Activated B cell treated with CpG ODN at 0.5 μM for 24 hours (primary cell): Measurements from ENCODE around the gene BRAT1. TPM values are rescaled to one million over a fixed set of nuclear protein-coding genes. Genes with fewer than 3 reads are reported as not detected.

Experiments used
- ATAC-seq: fragments of 200-7000 bp; cut with Tn5 transposase; one replicate; pipeline ENCODE4 v1.10.0; 2021; ENCODE audit warnings: low read depth, mild to moderate bottlenecking, moderate library complexity
- CTCF ChIA-PET: fragments of 350-600 bp; sonication (Branson Sonifier 250); formaldehyde crosslinking; loops from one replicate; lab custom pipeline; 2021; ENCODE audit warnings: antibody characterized with exemption; lab: Charles Lee
- POLR2A ChIA-PET: fragments of 350-600 bp; sonication (Branson Sonifier 250); formaldehyde crosslinking; loops from one replicate; lab custom pipeline; 2021; ENCODE audit warnings: antibody characterized with exemption; lab: Charles Lee
- DNase-seq: peaks from one replicate; pipeline ENCODE4 v3.0.0; 2022
- H3K27ac Mint-ChIP-seq: one replicate; pipeline ENCODE4 v1.8.0; 2020; ENCODE audit warnings: mixed read lengths
- H3K27me3 Mint-ChIP-seq: one replicate; pipeline ENCODE4 v1.8.0; 2021; ENCODE audit warnings: mixed read lengths
- H3K36me3 Mint-ChIP-seq: one replicate; pipeline ENCODE4 v1.8.0; 2021; ENCODE audit warnings: low read depth, mixed read lengths
- H3K4me1 Mint-ChIP-seq: one replicate; pipeline ENCODE4 v1.8.0; 2021; ENCODE audit warnings: mixed read lengths
- H3K4me3 Mint-ChIP-seq: one replicate; pipeline ENCODE4 v1.8.0; 2020; ENCODE audit warnings: mild to moderate bottlenecking, mixed read lengths
- H3K9me3 Mint-ChIP-seq: one replicate; pipeline ENCODE4 v1.8.0; 2020; ENCODE audit warnings: mixed read lengths
- intact Hi-C: fragments of 100-400 bp; cut with micrococcal nuclease; formaldehyde crosslinking; loops from one replicate; pipeline ENCODE4 v1.15.1; 2024
- total RNA-seq: library from RNA; stranded (reverse); gene quantifications from 2 replicates; pipeline ENCODE4 v1.2.3, GENCODE V29; 2022
- TF ChIP-seq, protein P1 (sequence below): fragments of 200-600 bp; IDR thresholded peaks from one replicate; pipeline ENCODE4 v1.8.0; 2022; ENCODE audit warnings: antibody characterized with exemption, mild to moderate bottlenecking

The BRAT1 gene
- total RNA-seq, 1 donor from 2014 or later: 31.7 TPM

DNA sequence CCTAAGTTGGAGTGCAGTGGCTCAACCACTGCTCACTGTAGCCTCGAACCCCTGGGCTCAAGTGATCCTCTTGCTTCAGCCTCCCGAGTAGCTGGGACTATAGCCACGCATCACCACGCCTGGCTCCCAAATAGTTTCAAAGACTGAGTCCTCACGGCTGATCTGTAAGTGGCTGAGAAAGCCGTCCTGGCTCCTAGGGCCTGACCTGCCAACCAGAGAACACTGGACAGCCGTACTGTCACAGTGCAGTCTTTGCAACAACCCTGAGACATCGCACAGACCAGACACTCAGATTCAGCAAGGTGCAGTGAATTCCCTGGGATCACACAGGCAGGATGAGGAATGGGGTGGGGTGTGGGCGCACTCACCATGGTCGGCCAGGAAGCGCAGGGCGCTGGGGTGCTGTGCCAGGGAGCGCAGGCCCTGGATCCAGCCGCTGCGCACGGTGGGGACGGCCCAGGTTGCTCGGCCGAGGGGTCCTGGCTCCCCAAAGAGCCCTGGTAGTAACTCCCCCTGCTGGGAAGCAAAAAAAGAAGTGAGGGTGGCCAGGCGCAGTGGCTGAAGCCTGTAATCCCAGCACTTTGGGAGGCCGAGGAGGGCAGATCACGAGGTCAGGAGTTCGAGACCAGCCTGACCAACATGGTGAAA lies 10.7 kb downstream of the BRAT1 start:
- ChIA-PET POLR2A (interaction anchor here (0.8 to 0.9 kb wide), 2 partner anchors 14 to 23 kb away, joined by 3 to 4 read pairs; no protein-coding TSS in a partner anchor), CTCF (no interaction called here)
- H3K4me3 Mint-ChIP-seq: no peak overlapping the region
- no peaks in the 10 kb centered on the region for H3K9me3 Mint-ChIP-seq
- TF ChIP-seq, protein P1, sequence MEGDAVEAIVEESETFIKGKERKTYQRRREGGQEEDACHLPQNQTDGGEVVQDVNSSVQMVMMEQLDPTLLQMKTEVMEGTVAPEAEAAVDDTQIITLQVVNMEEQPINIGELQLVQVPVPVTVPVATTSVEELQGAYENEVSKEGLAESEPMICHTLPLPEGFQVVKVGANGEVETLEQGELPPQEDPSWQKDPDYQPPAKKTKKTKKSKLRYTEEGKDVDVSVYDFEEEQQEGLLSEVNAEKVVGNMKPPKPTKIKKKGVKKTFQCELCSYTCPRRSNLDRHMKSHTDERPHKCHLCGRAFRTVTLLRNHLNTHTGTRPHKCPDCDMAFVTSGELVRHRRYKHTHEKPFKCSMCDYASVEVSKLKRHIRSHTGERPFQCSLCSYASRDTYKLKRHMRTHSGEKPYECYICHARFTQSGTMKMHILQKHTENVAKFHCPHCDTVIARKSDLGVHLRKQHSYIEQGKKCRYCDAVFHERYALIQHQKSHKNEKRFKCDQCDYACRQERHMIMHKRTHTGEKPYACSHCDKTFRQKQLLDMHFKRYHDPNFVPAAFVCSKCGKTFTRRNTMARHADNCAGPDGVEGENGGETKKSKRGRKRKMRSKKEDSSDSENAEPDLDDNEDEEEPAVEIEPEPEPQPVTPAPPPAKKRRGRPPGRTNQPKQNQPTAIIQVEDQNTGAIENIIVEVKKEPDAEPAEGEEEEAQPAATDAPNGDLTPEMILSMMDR: no peak
- H3K27me3 Mint-ChIP-seq: no peaks in the 10 kb centered on the region
- ATAC-seq (no peak), DNase-seq (no peak)
- peaks cover 68% of the 10 kb centered on the region for H3K36me3 Mint-ChIP-seq
- H3K4me1 Mint-ChIP-seq: peaks cover 14% of the 10 kb centered on the region
- no peak overlapping the region for H3K27ac Mint-ChIP-seq
- intact Hi-C loops: no loop called here

DNA sequence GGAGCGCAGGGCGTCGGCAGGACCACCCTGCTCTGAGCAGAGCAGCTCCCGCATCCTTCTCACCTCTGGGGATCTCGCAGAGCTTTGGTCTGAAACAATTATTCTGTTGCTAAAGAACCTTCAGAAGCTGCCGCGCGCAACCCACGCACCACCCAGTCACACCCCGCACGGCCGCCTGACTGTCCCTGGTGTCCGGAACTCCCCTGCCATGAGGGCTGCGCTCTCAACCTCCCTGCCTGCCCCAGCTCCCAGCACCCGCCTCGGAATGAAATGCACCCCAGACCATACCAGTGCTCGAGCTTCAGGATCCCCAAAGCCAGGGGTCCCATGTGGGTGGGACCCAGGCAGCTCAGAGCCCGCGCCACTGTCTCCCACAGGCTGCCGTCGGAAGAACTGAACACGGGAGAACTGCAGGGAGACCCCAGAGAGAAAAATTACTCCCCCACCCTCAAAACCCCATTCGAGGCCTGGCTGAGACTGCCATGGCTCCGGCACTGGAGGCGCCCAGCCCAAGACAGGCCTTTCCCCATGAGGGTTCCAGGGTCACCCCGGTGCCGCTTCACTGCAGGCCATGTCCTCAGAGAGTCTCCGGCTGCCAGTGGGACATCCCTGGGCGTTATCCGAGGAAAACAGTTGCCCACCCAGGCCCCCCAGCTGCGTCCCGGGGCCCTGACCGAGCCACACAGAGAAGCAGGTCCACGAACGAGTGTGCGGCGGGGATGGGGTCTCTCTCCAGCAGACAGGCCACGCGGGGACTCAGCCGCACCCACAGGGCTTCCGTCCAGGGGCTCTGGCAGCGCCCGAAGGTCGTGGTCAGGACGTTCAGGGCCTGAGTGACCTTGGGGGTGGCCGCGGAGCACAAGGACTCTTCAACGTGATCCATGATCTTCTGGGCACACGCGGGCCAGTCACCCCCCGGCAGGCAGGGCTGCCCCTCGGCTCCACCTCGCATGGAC lies 12.1 kb downstream of the BRAT1 start:
- no peak overlapping the region for H3K27ac Mint-ChIP-seq
- H3K4me3 Mint-ChIP-seq: no peak overlapping the region
- intact Hi-C loops: no loop called here
- H3K27me3 Mint-ChIP-seq: no peaks in the 10 kb centered on the region
- ChIA-PET CTCF (no interaction called here), POLR2A (interaction anchor here (0.6 to 1.4 kb wide), 5 partner anchors 13 to 43 kb away, joined by 3 to 5 read pairs (median 3); no protein-coding TSS in a partner anchor)
- DNase-seq (no peak), ATAC-seq (no peak)
- H3K36me3 Mint-ChIP-seq: peaks cover 64% of the 10 kb centered on the region
- no peaks in the 10 kb centered on the region for H3K9me3 Mint-ChIP-seq
- H3K4me1 Mint-ChIP-seq: peaks cover 10% of the 10 kb centered on the region
- TF ChIP-seq, protein P1: no peak

DNA sequence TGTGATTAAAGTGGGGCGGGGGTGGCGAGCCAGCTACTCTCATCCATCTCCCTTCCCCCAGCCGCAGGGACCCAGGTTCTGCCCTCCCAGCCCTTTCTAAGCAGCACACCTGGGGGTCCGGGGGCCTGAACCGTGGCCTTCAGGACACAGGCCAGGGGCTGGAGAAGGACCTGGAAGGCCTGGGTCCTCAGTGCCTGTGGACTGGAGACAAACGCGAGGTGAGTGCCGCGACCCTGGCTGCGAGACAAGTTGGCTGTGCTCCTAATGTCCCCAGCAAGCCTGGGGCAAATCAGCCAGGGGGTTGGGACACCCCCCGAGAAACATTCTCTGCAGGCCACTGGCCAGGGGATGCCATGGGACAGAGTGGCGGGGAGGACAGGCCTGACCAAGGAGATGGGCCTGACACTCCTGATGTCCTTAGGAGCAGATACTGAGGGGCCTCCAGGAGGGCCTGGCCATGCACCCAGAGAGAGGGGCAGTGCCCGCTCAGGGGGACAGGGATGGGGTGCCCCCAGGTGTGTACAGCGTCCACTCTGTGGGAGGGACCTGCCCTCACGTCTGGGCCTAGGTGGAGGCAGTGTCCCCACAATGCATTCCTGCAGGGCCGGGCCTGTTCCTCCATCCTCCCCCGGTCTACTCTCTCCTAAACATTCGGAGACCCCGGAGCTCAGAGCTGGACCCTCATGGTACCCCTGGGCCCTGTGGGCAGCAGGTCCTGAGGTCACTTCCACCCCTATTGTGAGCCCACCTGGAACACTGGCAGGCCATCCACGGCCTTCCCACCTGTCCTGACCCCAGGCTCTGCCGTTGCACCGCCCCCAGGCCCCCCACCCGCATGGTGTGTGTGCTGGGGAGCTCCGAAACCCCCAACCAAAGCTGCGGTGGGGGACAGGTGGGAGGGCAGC lies 13.1 kb downstream of the BRAT1 start:
- ChIA-PET CTCF (no interaction called here), POLR2A (interaction anchor here (0.6 to 1.4 kb wide), 5 partner anchors 12 to 42 kb away, joined by 3 to 5 read pairs (median 3); no protein-coding TSS in a partner anchor)
- DNase-seq (no peak), ATAC-seq (no peak)
- H3K4me1 Mint-ChIP-seq: peaks cover 10% of the 10 kb centered on the region
- TF ChIP-seq, protein P1: no peak
- H3K27ac Mint-ChIP-seq: no peak overlapping the region
- intact Hi-C loops: no loop called here
- peaks cover 58% of the 10 kb centered on the region for H3K36me3 Mint-ChIP-seq
- H3K27me3 Mint-ChIP-seq: no peaks in the 10 kb centered on the region
- H3K4me3 Mint-ChIP-seq: no peak overlapping the region
- H3K9me3 Mint-ChIP-seq: no peaks in the 10 kb centered on the region

DNA sequence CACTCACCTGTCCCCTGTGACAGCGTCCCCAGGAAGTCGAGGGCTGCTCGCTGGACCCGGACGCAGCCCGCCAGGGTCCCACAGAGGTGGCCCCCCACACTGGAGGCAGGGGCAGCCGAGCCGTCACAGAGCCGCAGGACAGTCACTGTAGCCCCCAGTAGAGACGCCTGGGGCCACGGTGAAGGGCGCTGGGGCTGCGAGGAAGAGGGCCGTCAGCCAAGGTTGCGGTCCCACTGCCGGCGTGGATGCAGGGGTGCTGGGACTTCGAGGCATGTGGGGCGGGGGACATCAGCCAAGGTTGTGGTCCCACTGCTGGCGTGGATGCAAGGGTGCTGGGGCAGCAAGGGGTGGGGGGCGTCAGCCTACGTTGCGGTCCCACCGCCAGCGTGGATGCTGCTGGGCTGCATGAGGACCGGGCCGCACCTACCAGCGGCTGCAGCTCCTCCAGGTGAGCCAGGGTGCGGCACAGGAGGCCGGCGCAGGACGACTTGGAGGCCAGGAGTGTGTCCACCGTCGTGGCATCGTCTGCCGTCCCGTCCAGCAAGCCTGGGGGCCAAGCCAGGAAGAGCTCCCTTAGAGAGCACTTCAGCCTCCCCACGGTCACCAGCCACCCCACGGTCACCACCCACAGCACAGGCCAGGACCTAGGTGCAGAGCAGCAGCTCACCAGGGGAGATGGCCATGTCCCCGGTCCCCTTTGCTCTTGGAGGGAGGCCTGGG lies 13.9 kb downstream of the BRAT1 start:
- Mint-ChIP-seq H3K4me3 (no peak overlapping the region), H3K4me1 (peaks cover 10% of the 10 kb centered on the region), H3K27me3 (no peaks in the 10 kb centered on the region), H3K36me3 (peaks cover 51% of the 10 kb centered on the region), H3K27ac (no peak overlapping the region), H3K9me3 (no peaks in the 10 kb centered on the region)
- intact Hi-C loops: no loop called here
- TF ChIP-seq, protein P1: no peak
- CTCF ChIA-PET: no interaction called here
- no peak for DNase-seq
- POLR2A ChIA-PET: interaction anchor here (0.6 to 1.4 kb wide), 2 partner anchors 13 to 29 kb away, joined by 4 to 5 read pairs; no protein-coding TSS in a partner anchor
- ATAC-seq: no peak
